HG02642 (cell line): ENCODE results near the gene DBNL.

ENCODE experiments used
- ATAC-seq: cut with Tn5 transposase; IDR thresholded peaks from one replicate; pipeline ENCODE4 v1.9.1; 2021; ENCODE audit warnings: mild to moderate bottlenecking; ENCODE audit not compliant: unreplicated experiment, poor library complexity

The DBNL gene

DNA sequence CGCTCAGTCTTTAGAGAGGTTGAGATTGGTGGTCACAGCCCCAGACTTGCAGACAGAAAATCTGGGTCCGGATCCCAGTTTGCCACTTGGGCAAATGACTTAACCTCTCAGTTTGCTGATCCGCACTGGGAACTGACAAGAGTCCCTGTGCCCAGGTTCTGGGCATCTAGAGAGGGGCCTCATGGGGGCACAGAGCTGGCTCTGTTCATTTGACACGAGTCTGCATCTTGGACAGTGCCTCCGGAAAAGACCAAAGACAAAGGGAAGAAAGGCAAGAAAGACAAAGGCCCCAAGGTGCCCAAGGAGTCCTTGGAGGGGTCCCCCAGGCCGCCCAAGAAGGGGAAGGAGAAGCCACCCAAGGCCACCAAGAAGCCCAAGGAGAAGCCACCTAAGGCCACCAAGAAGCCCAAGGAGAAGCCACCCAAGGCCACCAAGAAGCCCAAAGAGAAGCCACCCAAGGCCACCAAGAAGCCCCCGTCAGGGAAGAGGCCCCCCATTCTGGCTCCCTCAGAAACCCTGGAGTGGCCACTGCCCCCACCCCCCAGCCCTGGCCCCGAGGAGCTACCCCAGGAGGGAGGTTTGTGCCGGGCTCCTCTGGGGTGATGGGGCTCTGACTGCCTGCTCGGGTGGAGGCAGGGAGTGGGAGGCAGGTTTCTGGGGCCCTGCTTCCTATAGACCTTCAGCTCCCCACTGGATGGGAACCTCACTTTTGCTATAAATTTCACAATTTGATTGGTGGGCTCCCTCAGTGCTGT is 62.0 kb downstream of the DBNL start:
- ATAC-seq: no peak

DNA sequence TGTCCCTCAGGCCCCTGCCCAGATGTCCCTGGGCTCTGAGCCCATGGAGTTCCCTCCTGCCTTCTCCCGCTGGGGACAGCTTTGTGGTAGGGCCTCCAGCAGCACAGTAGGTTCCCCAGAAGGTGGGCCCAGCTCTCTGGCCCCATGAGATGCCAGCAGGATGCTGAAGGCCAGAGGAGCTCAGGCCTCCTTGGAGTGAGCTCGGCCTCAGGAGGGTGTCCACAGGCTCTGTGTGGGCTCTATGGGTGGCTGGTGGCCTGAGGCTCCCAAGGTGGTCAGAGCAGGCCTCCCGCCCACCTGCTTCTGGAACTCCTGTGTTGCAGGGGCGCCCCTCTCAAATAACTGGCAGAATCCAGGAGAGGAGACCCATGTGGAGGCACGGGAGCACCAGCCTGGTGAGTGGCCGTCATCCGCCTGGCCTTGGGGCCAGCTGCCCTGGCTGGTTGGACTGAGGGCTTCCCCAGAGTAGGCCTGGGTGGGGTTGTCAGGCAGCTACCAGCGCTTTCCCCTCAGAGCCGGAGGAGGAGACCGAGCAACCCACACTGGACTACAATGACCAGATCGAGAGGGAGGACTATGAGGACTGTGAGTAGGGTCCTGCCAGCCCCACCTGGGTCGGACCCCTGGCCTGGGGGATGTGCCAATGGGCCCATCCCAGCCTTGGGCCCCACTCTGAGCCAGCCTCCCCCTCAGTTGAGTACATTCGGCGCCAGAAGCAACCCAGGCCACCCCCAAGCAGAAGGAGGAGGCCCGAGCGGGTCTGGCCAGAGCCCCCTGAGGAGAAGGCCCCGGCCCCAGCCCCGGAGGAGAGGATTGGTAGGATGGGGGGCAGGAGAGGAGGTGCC is 62.8 kb downstream of the DBNL start:
- no peak for ATAC-seq

DNA sequence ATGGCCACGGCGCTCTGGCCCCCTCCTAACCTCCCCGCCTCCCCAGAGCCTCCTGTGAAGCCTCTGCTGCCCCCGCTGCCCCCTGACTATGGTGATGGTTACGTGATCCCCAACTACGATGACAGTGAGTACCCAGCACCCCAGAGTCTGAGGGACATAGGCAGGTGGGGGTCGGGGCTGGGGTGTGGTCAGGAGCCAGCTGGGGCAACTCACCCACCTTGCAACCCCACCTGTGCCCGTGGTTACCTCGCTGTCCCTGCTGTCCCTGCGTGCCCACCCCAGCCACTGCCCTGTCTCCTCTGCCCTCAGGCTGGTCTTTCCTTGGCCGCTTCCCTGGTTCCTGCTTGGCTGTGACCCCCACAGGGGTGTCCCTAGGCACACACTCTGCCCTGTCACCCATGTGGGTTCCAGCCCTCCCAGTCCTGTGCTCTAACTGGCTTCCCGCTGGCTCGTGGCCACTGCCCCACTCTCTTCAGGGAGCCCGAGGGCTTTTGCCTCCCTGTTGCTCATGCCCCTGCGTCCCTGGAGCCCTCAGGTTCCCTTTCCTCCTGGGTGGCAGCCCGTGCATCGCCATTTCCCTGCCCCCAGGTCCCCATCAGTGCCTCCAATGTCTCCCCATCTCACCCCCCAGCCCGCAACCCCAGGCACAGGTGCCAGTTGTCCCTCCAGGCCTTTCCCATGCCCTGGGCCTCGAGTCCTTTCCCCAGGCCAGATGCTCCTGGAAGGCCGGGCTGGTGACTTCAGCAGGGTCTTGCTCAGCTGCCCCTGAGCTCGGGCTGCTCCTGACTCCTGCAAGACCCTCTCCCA is 63.7 kb downstream of the DBNL start:
- no peak for ATAC-seq

DNA sequence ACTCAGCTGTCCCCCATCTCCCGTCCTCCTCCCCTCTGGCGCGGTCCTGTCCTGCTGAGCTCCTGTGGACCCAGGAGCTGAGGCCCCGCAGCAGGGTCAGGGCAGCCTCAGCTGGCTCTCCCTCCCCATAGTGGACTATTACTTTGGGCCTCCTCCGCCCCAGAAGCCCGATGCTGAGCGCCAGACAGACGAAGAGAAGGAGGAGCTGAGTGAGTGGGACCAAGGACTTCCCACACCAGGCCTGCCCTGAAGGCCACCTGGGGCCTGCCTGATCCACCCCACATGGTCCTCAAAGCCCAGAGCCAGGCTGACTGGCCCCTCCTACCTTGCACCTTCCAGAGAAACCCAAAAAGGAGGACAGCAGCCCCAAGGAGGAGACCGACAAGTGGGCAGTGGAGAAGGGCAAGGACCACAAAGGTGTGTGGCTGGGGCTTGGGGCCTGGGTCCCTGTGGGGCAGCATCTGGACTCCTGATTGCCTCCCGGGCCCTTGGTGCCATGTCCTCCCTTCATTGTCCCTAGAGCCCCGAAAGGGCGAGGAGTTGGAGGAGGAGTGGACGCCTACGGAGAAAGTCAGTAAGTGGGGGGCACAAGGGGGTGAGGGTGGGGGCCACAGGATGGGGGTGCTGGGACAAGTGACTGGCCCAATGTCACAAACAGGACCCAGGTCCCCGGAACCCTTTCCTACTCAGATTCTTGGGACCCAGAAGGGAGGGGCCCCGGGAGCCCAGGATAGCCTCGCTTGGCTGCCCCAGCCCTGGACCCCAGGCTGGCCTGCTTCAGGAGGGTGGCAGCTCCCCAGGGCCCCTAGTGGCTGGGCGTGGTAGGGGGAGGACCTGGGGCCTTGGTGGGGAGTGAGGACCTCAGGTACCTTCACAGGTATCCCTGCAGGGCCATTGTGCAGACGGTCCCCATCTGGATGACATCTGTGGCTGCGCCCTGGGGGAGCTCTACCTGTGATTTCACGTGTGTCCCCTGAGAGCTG is 64.6 kb downstream of the DBNL start:
- ATAC-seq: no peak

DNA sequence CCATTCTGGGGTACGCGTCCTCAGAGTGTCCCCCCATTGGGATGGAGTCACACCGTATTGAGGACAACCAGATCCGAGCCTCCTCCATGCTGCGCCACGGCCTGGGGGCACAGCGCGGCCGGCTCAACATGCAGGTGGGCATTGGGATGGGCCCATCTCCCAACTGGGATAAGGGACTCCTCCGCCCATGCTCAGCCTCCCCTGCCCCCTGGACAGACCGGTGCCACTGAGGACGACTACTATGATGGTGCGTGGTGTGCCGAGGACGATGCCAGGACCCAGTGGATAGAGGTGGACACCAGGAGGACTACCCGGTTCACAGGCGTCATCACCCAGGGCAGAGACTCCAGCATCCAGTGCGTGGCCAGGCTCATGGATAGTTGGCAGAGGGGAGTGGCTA is 65.5 kb downstream of the DBNL start:
- no peak for ATAC-seq

DNA sequence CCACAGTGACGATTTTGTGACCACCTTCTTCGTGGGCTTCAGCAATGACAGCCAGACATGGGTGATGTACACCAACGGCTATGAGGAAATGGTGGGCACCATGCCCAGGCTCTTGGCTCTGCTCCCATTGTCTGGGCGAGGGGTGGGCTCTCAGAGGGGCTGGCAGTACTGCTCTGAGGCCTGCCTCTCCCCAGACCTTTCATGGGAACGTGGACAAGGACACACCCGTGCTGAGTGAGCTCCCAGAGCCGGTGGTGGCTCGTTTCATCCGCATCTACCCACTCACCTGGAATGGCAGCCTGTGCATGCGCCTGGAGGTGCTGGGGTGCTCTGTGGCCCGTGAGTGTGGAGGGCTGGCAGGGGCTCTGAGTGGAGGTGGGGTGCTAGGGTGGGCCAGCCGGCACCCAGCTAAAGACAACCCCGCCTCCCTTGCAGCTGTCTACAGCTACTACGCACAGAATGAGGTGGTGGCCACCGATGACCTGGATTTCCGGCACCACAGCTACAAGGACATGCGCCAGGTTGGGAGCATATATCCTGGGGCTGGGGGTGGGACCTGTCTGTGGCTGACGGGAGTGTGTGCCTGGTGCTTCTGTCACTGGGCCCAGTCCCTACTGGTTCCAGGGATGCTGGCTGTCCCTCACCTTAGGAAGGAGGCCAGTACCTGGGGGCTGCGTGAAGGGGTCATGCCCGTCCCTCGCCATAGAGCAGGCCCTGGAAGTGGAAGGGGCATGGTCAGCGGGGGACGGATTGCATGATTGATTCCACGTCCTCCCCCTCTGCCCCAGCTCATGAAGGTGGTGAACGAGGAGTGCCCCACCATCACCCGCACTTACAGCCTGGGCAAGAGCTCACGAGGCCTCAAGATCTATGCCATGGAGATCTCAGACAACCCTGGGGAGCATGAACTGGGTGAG is 66.5 kb downstream of the DBNL start:
- no peak for ATAC-seq
